A549 (cell line): ENCODE data around the gene RTP5. TPM values are rescaled to one million over a fixed set of nuclear protein-coding genes. Genes with fewer than 3 reads are reported as not detected.
A peak's percentile ranks its signal among the peaks of the same experiment; 100 is the strongest.
"Not testable (repeated sequence)": the region's sequence is repeated elsewhere in the genome, so short reads cannot be mapped to it uniquely, and the experiment has no call there.

ENCODE experiments used
- ATAC-seq, 2 experiments: fragments of 200-7000 bp in 1 of 2; fragments of >200 bp in 1 of 2; cut with Nextera tagmentation in 1 of 2; cut with Tn5 transposase in 1 of 2; 3 replicates each; pipeline versions ENCODE4 v1.8.0 to v1.9.1; 2018 to 2020; ENCODE audit warnings: mild to moderate bottlenecking in 1 of 2, moderate library complexity in 1 of 2
- CTCF ChIA-PET: fragments of 300-600 bp; sonication (Branson Sonifier 250); formaldehyde crosslinking; extraction: SDS; loops from one replicate; lab custom pipeline; 2021; ENCODE audit warnings: antibody characterized with exemption, inconsistent platforms; lab: Yijun Ruan, JAX
- POLR2A ChIA-PET: fragments of 350-600 bp; formaldehyde crosslinking; extraction: SDS; loops from one replicate; lab custom pipeline; 2021; ENCODE audit warnings: antibody characterized with exemption, inconsistent platforms; lab: Yijun Ruan, JAX
- DNase-seq, 2 experiments: peaks; one replicate each; pipeline versions ENCODE4 v3.0.0 to v3.0.0-alpha.2; 2011 to 2016; ENCODE audit warnings: low read depth in 1 of 2, low spot score in 1 of 2
- FAIRE-seq: peaks from 2 replicates; lab custom pipeline; 2011; peaks lifted over from hg19 to GRCh38; lab: Jason Lieb, UNC
- H3K27ac ChIP-seq, 2 experiments: fragments of >200 bp; sonication (Bioruptor Twin); formaldehyde crosslinking; 3 replicates each; pipeline ENCODE4 v1.5.1; 2016 to 2017
- H3K4me1 ChIP-seq: fragments of >200 bp; sonication (Bioruptor Twin); formaldehyde crosslinking; 3 replicates; pipeline ENCODE4 v1.6.1; 2016
- H3K4me2 ChIP-seq: fragments of >200 bp; sonication (Bioruptor Twin); formaldehyde crosslinking; 3 replicates; pipeline ENCODE4 v1.6.1; 2016
- H3K4me3 ChIP-seq: fragments of >200 bp; sonication (Bioruptor Twin); formaldehyde crosslinking; 3 replicates; pipeline ENCODE4 v1.5.1; 2016
- H3K9me3 ChIP-seq: fragments of >200 bp; sonication (Bioruptor Twin); formaldehyde crosslinking; 3 replicates; pipeline ENCODE4 v1.6.1; 2016
- MAFK ChIP-seq: fragments of 450-650 bp; IDR thresholded peaks from 2 replicates; pipeline ENCODE4 v1.6.1; 2014; ENCODE audit not compliant: partially characterized antibody
- WGBS: methylation state at CpG from one replicate; pipeline ENCODE4 v1.1.6; 2017; ENCODE audit errors: missing lambda C conversion rate; 5-methylcytosine and 5-hydroxymethylcytosine counted together
- polyA plus RNA-seq, 4 experiments: library from polyadenylated mRNA; depleted of rRNA in 3 of 4; stranded (reverse); fragments of >200 nt; fragmentation: RNase III in 1 of 4; extraction: RNeasy Plus Mini Kit Qiagen cat#74134 plus additional on column Dnase treatment in 1 of 4; gene quantifications; 2 replicates in 3 of 4; 3 replicates in 1 of 4; pipeline ENCODE4 v1.2.3, GENCODE V29; 2011 to 2017

Gene RTP5
- polyA plus RNA-seq, 2 of the 4 experiments (the other 2 are of a cell fraction): not detected

DNA sequence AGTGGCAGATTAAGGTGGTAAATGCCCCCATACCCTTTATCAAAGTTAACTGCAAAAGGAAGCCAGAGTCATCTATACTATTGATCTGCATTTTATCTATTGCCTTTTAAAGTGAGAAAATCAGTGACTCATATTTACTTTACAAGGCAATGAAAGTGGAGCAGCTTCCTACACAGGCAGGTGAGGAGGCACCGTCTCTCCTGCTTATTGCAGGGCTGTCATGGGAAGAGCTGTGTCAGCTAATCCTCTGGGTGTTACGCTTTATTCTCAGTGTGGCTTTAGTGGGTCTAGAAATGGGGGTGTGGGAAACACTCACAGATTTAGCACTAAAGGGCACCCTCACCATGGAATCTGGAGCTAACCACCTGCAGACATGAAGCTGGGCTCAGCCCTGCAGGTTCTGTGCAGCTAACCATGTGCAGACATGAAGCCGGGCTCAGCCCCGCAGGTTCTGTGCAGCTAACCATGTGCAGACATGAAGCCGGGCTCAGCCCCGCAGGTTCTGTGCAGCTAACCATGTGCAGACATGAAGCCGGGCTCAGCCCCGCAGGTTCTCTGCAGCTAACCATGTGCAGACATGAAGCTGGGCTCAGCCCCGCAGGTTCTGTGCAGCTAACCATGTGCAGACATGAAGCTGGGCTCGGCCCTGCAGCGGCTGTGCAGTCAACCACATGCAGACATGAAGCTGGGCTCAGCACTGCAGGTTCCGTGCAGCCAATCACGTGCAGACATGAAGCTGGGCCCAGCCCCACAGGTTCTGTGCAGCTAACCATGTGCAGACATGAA is 53.5 kb downstream of the RTP5 start:
- WGBS: 47% methylated on average over 9 of the region's 13 CpGs
- not testable (repeated sequence) for FAIRE-seq

More for the DNA sequence above, 53.5 kb downstream of the RTP5 start:
- POLR2A ChIA-PET, H3K9me3 ChIP-seq, ATAC-seq, CTCF ChIA-PET, H3K27ac ChIP-seq, H3K4me2 ChIP-seq, DNase-seq, H3K4me1 ChIP-seq, H3K4me3 ChIP-seq: not testable (repeated sequence)
- TF ChIP-seq MAFK: peak; percentile 14

Other genes starting within 250 kb of the RTP5 start
- gene THAP4, start 232.6 kb upstream of the RTP5 start, polyA plus RNA-seq (2011; rRNA removed): 36.1 and 37.3 TPM in 2 replicates
- gene THAP4, start 232.6 kb upstream of the RTP5 start, polyA plus RNA-seq (2017; fragmentation: RNase III; extraction: RNeasy Plus Mini Kit Qiagen cat#74134 plus additional on column Dnase treatment): 51.0 to 56.7 TPM (median 53.2 TPM) in 3 replicates
- 75.2 and 75.6 TPM in 2 replicates for gene ATG4B, start 232.0 kb upstream of the RTP5 start, polyA plus RNA-seq (2011; rRNA removed)
- 68.8 to 74.7 TPM (median 70.3 TPM) in 3 replicates for gene ATG4B, start 232.0 kb upstream of the RTP5 start, polyA plus RNA-seq (2017; fragmentation: RNase III; extraction: RNeasy Plus Mini Kit Qiagen cat#74134 plus additional on column Dnase treatment)
- gene DTYMK, start 182.9 kb upstream of the RTP5 start, polyA plus RNA-seq (2011; rRNA removed): 62.7 and 68.7 TPM in 2 replicates
- 90.7 to 99.5 TPM (median 98.9 TPM) in 3 replicates for gene DTYMK, start 182.9 kb upstream of the RTP5 start, polyA plus RNA-seq (2017; fragmentation: RNase III; extraction: RNeasy Plus Mini Kit Qiagen cat#74134 plus additional on column Dnase treatment)
- 28.4 and 28.6 TPM in 2 replicates for gene ING5, start 167.7 kb upstream of the RTP5 start, polyA plus RNA-seq (2011; rRNA removed)
- 29.6 to 31.0 TPM (median 30.1 TPM) in 3 replicates for gene ING5, start 167.7 kb upstream of the RTP5 start, polyA plus RNA-seq (2017; fragmentation: RNase III; extraction: RNeasy Plus Mini Kit Qiagen cat#74134 plus additional on column Dnase treatment)
- 6.5 and 7.0 TPM in 2 replicates for gene D2HGDH, start 135.1 kb upstream of the RTP5 start, polyA plus RNA-seq (2011; rRNA removed)
- gene D2HGDH, start 135.1 kb upstream of the RTP5 start, polyA plus RNA-seq (2017; fragmentation: RNase III; extraction: RNeasy Plus Mini Kit Qiagen cat#74134 plus additional on column Dnase treatment): 16.5 to 18.8 TPM (median 18.5 TPM) in 3 replicates
- 0.15 TPM in 1 of 2 replicates, not detected in the other for gene GAL3ST2, start 92.9 kb upstream of the RTP5 start, polyA plus RNA-seq (2011; rRNA removed)
- 0.41 to 0.86 TPM (median 0.61 TPM) in 3 replicates for gene GAL3ST2, start 92.9 kb upstream of the RTP5 start, polyA plus RNA-seq (2017; fragmentation: RNase III; extraction: RNeasy Plus Mini Kit Qiagen cat#74134 plus additional on column Dnase treatment)
- 0.08 and 0.13 TPM in 2 replicates for gene NEU4, start 60.5 kb upstream of the RTP5 start, polyA plus RNA-seq (2011; rRNA removed)
- gene NEU4, start 60.5 kb upstream of the RTP5 start, polyA plus RNA-seq (2017; fragmentation: RNase III; extraction: RNeasy Plus Mini Kit Qiagen cat#74134 plus additional on column Dnase treatment): 0.19 to 0.70 TPM (median 0.25 TPM) in 3 replicates
- gene PDCD1, start 10.8 kb upstream of the RTP5 start, polyA plus RNA-seq (2011; rRNA removed): not detected in 2 replicates
- not detected in 3 replicates for gene PDCD1, start 10.8 kb upstream of the RTP5 start, polyA plus RNA-seq (2017; fragmentation: RNase III; extraction: RNeasy Plus Mini Kit Qiagen cat#74134 plus additional on column Dnase treatment)